WTC11 (cell line): ENCODE results near the gene POP4. TPM values are rescaled to one million over a fixed set of nuclear protein-coding genes. Genes with fewer than 3 reads are reported as not detected.

Experiments
- ATAC-seq: fragments of 200-7000 bp; cut with Tn5 transposase; 2 replicates; pipeline ENCODE4 v1.10.0; 2021; ENCODE audit warnings: mild to moderate bottlenecking, moderate library complexity
- CTCF ChIA-PET: fragments of 300-600 bp; sonication (Branson Sonifier 250); formaldehyde crosslinking; loops from one replicate; lab custom pipeline; 2021; ENCODE audit warnings: antibody characterized with exemption; lab: Charles Lee
- POLR2A ChIA-PET: fragments of 350-600 bp; sonication (Branson Sonifier 250); formaldehyde crosslinking; loops from one replicate; lab custom pipeline; 2021; ENCODE audit warnings: antibody characterized with exemption; lab: Charles Lee
- DNase-seq: peaks from one replicate; pipeline ENCODE4 v3.0.0; 2021; ENCODE audit warnings: low spot score
- H3K27ac Mint-ChIP-seq: 2 replicates; pipeline ENCODE4 v1.8.0; 2021; ENCODE audit warnings: mixed read lengths
- H3K27me3 Mint-ChIP-seq: 2 replicates; pipeline ENCODE4 v1.8.0; 2021; ENCODE audit warnings: low read depth, mild to moderate bottlenecking, moderate library complexity, mixed read lengths
- H3K36me3 Mint-ChIP-seq: 2 replicates; pipeline ENCODE4 v1.8.0; 2021; ENCODE audit warnings: mixed read lengths
- H3K4me1 Mint-ChIP-seq: 2 replicates; pipeline ENCODE4 v1.8.0; 2022; ENCODE audit warnings: mixed read lengths
- H3K4me3 Mint-ChIP-seq: 2 replicates; pipeline ENCODE4 v1.8.0; 2021; ENCODE audit warnings: mild to moderate bottlenecking, moderate library complexity, mixed read lengths
- H3K9me3 Mint-ChIP-seq: 2 replicates; pipeline ENCODE4 v1.8.0; 2021; ENCODE audit warnings: mixed read lengths
- CBFB ChIP-seq: sonication (generic); formaldehyde crosslinking; IDR thresholded peaks from 2 replicates; pipeline ENCODE4 v1.8.1; 2022; ENCODE audit warnings: mild to moderate bottlenecking, low read depth, missing genetic modification reagents
- CREB1 ChIP-seq: sonication (generic); formaldehyde crosslinking; IDR thresholded peaks from 2 replicates; pipeline ENCODE4 v1.8.0; 2023; ENCODE audit warnings: mild to moderate bottlenecking, missing genetic modification reagents
- ELF4 ChIP-seq: sonication (generic); formaldehyde crosslinking; IDR thresholded peaks from 2 replicates; pipeline ENCODE4 v1.8.1; 2022; ENCODE audit warnings: low read depth, mild to moderate bottlenecking, moderate library complexity, missing genetic modification reagents
- ESRRA ChIP-seq: sonication (generic); formaldehyde crosslinking; IDR thresholded peaks from 2 replicates; pipeline ENCODE4 v1.8.1; 2022; ENCODE audit warnings: mild to moderate bottlenecking, missing genetic modification reagents, borderline replicate concordance
- JAZF1 ChIP-seq: fragments of 250-450 bp; sonication (Bioruptor Pico); IDR thresholded peaks from 2 replicates; pipeline ENCODE4 v1.9.0; 2021; ENCODE audit warnings: moderate library complexity, mild to moderate bottlenecking, inconsistent platforms
- MXD4 ChIP-seq: fragments of 250-450 bp; sonication (Bioruptor Pico); IDR thresholded peaks from 2 replicates; pipeline ENCODE4 v1.8.0; 2021; ENCODE audit warnings: mild to moderate bottlenecking, moderate library complexity, borderline replicate concordance
- NFATC4 ChIP-seq: fragments of 250-450 bp; sonication (Bioruptor Pico); IDR thresholded peaks from 2 replicates; pipeline ENCODE4 v1.9.0; 2021; ENCODE audit warnings: mild to moderate bottlenecking
- PRRX2 ChIP-seq: fragments of 250-450 bp; sonication (Bioruptor Pico); IDR thresholded peaks from 2 replicates; pipeline ENCODE4 v1.8.0; 2021; ENCODE audit warnings: mild to moderate bottlenecking
- SOX15 ChIP-seq: fragments of 250-450 bp; sonication (Bioruptor Pico); IDR thresholded peaks from 2 replicates; pipeline ENCODE4 v1.9.0; 2021; ENCODE audit warnings: mild to moderate bottlenecking
- TCF7 ChIP-seq: sonication (generic); formaldehyde crosslinking; IDR thresholded peaks from 2 replicates; pipeline ENCODE4 v1.8.0; 2022; ENCODE audit warnings: mild to moderate bottlenecking, low read depth, missing genetic modification reagents, moderate library complexity
- ZNF138 ChIP-seq: sonication (generic); formaldehyde crosslinking; conservative IDR thresholded peaks from 2 replicates; pipeline ENCODE4 v1.8.1; 2022; ENCODE audit warnings: mild to moderate bottlenecking, moderate library complexity, missing genetic modification reagents
- ZNF219 ChIP-seq: sonication (generic); formaldehyde crosslinking; IDR thresholded peaks from 2 replicates; pipeline ENCODE4 v1.8.0; 2023; ENCODE audit warnings: missing genetic modification reagents, mild to moderate bottlenecking, borderline replicate concordance
- total RNA-seq: library from RNA; stranded (reverse); gene quantifications from 3 replicates; pipeline ENCODE4 v1.2.3, GENCODE V29; 2021
- TF ChIP-seq, protein P1 (sequence below): sonication (generic); formaldehyde crosslinking; IDR thresholded peaks from 2 replicates; pipeline ENCODE4 v1.8.0; 2022; ENCODE audit warnings: mild to moderate bottlenecking, missing genetic modification reagents
- TF ChIP-seq, protein P2 (sequence below): sonication (generic); formaldehyde crosslinking; conservative IDR thresholded peaks from 2 replicates; pipeline ENCODE4 v1.8.1; 2022; ENCODE audit warnings: mild to moderate bottlenecking, missing genetic modification reagents
- TF ChIP-seq, protein P3 (sequence below): sonication (generic); formaldehyde crosslinking; IDR thresholded peaks from 2 replicates; pipeline ENCODE4 v1.8.1; 2023; ENCODE audit warnings: mild to moderate bottlenecking, moderate library complexity, missing genetic modification reagents
- TF ChIP-seq, protein P4 (sequence below): sonication (generic); formaldehyde crosslinking; IDR thresholded peaks from 2 replicates; pipeline ENCODE4 v1.8.1; 2023; ENCODE audit warnings: mild to moderate bottlenecking, missing genetic modification reagents, borderline replicate concordance
- TF ChIP-seq, protein P5 (sequence below): sonication (generic); formaldehyde crosslinking; IDR thresholded peaks from 2 replicates; pipeline ENCODE4 v1.8.1; 2023; ENCODE audit warnings: mild to moderate bottlenecking, missing genetic modification reagents
- TF ChIP-seq, protein P6 (sequence below): sonication (generic); formaldehyde crosslinking; IDR thresholded peaks from 2 replicates; pipeline ENCODE4 v1.8.1; 2023; ENCODE audit warnings: mild to moderate bottlenecking, missing genetic modification reagents, moderate library complexity
- TF ChIP-seq, protein P7 (sequence below): sonication (generic); formaldehyde crosslinking; IDR thresholded peaks from 2 replicates; pipeline ENCODE4 v1.8.0; 2022; ENCODE audit warnings: mild to moderate bottlenecking, missing genetic modification reagents
- TF ChIP-seq, protein P8 (sequence below): sonication (generic); formaldehyde crosslinking; IDR thresholded peaks from 2 replicates; pipeline ENCODE4 v1.8.0; 2022; ENCODE audit warnings: missing genetic modification reagents

The POP4 gene
- total RNA-seq, 1 experiment from 2014 or later = 46.7 TPM

DNA sequence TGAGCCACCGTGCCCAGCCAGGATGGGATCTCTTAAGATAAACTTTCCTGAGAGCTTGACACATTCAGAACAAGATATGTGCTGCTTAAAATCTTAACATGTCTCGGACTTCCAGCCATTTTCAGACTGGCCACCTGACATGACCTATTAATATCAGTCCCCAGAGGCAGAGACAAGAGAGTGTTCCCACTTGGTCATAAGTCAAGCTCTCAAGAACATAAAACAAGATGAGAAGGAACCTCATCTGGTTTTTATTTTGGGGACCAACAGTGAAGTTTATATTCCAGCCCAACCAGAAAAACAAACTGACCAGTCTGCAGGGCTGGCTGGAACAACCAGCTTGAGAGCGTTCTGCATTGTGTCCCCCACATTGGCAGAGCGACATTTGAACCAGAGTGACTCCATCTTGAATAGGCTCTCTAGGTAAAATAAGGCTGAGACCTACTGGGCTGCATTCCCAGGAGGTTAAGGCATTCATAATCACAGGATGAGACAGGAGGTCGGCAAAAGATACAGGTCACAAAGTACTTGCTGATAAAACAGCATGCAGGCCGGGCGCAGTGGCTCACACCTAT, 37.4 kb downstream of the POP4 start:
- no peaks in the 10 kb centered on the region for H3K27me3 Mint-ChIP-seq
- ChIA-PET POLR2A (no interaction called here), CTCF (interaction anchor here (3.1 kb wide), 1 partner anchor 73 kb away, joined by 15 read pairs; no protein-coding TSS in a partner anchor)
- H3K4me3 Mint-ChIP-seq = no peak overlapping the region
- no peaks in the 10 kb centered on the region for H3K9me3 Mint-ChIP-seq
- no peaks in the 10 kb centered on the region for H3K36me3 Mint-ChIP-seq
- DNase-seq (no peak), ATAC-seq (no peak)
- no peak for TF ChIP-seq ZNF138 (CRISPR knock-in tag)
- TF ChIP-seq CREB1 (CRISPR knock-in tag) = no peak
- TF ChIP-seq CBFB = no peak
- TF ChIP-seq, protein P1, sequence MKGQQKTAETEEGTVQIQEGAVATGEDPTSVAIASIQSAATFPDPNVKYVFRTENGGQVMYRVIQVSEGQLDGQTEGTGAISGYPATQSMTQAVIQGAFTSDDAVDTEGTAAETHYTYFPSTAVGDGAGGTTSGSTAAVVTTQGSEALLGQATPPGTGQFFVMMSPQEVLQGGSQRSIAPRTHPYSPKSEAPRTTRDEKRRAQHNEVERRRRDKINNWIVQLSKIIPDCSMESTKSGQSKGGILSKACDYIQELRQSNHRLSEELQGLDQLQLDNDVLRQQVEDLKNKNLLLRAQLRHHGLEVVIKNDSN (CRISPR knock-in tag) = no peak
- no peak for TF ChIP-seq ZNF219 (CRISPR knock-in tag)
- no peak for TF ChIP-seq JAZF1
- TF ChIP-seq, protein P2, sequence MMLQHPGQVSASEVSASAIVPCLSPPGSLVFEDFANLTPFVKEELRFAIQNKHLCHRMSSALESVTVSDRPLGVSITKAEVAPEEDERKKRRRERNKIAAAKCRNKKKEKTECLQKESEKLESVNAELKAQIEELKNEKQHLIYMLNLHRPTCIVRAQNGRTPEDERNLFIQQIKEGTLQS (CRISPR knock-in tag) = no peak
- TF ChIP-seq NFATC4 (CRISPR knock-in tag) = no peak
- TF ChIP-seq, protein P3, sequence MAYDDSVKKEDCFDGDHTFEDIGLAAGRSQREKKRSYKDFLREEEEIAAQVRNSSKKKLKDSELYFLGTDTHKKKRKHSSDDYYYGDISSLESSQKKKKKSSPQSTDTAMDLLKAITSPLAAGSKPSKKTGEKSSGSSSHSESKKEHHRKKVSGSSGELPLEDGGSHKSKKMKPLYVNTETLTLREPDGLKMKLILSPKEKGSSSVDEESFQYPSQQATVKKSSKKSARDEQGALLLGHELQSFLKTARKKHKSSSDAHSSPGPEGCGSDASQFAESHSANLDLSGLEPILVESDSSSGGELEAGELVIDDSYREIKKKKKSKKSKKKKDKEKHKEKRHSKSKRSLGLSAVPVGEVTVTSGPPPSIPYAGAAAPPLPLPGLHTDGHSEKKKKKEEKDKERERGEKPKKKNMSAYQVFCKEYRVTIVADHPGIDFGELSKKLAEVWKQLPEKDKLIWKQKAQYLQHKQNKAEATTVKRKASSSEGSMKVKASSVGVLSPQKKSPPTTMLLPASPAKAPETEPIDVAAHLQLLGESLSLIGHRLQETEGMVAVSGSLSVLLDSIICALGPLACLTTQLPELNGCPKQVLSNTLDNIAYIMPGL (CRISPR knock-in tag) = no peak
- no peak for TF ChIP-seq ELF4 (CRISPR knock-in tag)
- TF ChIP-seq, protein P4, sequence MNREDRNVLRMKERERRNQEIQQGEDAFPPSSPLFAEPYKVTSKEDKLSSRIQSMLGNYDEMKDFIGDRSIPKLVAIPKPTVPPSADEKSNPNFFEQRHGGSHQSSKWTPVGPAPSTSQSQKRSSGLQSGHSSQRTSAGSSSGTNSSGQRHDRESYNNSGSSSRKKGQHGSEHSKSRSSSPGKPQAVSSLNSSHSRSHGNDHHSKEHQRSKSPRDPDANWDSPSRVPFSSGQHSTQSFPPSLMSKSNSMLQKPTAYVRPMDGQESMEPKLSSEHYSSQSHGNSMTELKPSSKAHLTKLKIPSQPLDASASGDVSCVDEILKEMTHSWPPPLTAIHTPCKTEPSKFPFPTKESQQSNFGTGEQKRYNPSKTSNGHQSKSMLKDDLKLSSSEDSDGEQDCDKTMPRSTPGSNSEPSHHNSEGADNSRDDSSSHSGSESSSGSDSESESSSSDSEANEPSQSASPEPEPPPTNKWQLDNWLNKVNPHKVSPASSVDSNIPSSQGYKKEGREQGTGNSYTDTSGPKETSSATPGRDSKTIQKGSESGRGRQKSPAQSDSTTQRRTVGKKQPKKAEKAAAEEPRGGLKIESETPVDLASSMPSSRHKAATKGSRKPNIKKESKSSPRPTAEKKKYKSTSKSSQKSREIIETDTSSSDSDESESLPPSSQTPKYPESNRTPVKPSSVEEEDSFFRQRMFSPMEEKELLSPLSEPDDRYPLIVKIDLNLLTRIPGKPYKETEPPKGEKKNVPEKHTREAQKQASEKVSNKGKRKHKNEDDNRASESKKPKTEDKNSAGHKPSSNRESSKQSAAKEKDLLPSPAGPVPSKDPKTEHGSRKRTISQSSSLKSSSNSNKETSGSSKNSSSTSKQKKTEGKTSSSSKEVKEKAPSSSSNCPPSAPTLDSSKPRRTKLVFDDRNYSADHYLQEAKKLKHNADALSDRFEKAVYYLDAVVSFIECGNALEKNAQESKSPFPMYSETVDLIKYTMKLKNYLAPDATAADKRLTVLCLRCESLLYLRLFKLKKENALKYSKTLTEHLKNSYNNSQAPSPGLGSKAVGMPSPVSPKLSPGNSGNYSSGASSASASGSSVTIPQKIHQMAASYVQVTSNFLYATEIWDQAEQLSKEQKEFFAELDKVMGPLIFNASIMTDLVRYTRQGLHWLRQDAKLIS (CRISPR knock-in tag) = no peak
- TF ChIP-seq, protein P5, sequence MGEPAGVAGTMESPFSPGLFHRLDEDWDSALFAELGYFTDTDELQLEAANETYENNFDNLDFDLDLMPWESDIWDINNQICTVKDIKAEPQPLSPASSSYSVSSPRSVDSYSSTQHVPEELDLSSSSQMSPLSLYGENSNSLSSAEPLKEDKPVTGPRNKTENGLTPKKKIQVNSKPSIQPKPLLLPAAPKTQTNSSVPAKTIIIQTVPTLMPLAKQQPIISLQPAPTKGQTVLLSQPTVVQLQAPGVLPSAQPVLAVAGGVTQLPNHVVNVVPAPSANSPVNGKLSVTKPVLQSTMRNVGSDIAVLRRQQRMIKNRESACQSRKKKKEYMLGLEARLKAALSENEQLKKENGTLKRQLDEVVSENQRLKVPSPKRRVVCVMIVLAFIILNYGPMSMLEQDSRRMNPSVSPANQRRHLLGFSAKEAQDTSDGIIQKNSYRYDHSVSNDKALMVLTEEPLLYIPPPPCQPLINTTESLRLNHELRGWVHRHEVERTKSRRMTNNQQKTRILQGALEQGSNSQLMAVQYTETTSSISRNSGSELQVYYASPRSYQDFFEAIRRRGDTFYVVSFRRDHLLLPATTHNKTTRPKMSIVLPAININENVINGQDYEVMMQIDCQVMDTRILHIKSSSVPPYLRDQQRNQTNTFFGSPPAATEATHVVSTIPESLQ = no peak
- TF ChIP-seq TCF7 (CRISPR knock-in tag) = no peak
- TF ChIP-seq, protein P6, sequence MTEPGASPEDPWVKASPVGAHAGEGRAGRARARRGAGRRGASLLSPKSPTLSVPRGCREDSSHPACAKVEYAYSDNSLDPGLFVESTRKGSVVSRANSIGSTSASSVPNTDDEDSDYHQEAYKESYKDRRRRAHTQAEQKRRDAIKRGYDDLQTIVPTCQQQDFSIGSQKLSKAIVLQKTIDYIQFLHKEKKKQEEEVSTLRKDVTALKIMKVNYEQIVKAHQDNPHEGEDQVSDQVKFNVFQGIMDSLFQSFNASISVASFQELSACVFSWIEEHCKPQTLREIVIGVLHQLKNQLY (CRISPR knock-in tag) = no peak
- H3K4me1 Mint-ChIP-seq = peaks cover 19% of the 10 kb centered on the region
- no peak overlapping the region for H3K27ac Mint-ChIP-seq

DNA sequence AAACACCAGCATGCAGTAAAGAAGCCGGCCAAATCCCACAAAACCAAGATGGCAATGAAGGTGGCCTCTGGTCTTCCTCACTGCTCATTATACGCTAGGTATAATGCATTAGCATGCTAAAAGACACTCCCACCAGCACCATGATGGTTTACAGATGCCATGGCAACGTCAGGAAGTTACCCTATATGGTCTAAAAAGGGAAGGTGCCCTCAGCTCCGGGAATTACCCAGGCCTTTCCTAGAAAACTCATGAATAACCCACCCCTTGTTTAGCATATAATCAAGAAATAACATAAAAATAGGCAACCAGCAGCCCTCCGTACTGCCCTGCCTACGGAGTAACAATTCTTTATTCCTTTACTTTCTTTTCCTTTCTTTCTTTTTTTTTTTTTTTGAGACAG, 38.1 kb downstream of the POP4 start:
- Mint-ChIP-seq H3K4me1 (peaks cover 19% of the 10 kb centered on the region), H3K9me3 (no peaks in the 10 kb centered on the region), H3K36me3 (no peaks in the 10 kb centered on the region), H3K27me3 (no peaks in the 10 kb centered on the region), H3K4me3 (no peak overlapping the region), H3K27ac (no peak overlapping the region)
- ChIA-PET POLR2A (no interaction called here), CTCF (interaction anchor here (0.6 to 3.1 kb wide), 2 partner anchors 73 to 101 kb away, joined by 4 to 15 read pairs; no protein-coding TSS in a partner anchor)
- ATAC-seq = no peak
- DNase-seq = no peak
- TF ChIP-seq, protein P7, sequence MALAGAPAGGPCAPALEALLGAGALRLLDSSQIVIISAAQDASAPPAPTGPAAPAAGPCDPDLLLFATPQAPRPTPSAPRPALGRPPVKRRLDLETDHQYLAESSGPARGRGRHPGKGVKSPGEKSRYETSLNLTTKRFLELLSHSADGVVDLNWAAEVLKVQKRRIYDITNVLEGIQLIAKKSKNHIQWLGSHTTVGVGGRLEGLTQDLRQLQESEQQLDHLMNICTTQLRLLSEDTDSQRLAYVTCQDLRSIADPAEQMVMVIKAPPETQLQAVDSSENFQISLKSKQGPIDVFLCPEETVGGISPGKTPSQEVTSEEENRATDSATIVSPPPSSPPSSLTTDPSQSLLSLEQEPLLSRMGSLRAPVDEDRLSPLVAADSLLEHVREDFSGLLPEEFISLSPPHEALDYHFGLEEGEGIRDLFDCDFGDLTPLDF (CRISPR knock-in tag) = no peak
- TF ChIP-seq PRRX2 (CRISPR knock-in tag) (no peak), MXD4 (CRISPR knock-in tag) (no peak), ESRRA (no peak), TCF7 (CRISPR knock-in tag) (no peak), CREB1 (CRISPR knock-in tag) (no peak), JAZF1 (no peak), SOX15 (no peak)
- TF ChIP-seq, protein P8, sequence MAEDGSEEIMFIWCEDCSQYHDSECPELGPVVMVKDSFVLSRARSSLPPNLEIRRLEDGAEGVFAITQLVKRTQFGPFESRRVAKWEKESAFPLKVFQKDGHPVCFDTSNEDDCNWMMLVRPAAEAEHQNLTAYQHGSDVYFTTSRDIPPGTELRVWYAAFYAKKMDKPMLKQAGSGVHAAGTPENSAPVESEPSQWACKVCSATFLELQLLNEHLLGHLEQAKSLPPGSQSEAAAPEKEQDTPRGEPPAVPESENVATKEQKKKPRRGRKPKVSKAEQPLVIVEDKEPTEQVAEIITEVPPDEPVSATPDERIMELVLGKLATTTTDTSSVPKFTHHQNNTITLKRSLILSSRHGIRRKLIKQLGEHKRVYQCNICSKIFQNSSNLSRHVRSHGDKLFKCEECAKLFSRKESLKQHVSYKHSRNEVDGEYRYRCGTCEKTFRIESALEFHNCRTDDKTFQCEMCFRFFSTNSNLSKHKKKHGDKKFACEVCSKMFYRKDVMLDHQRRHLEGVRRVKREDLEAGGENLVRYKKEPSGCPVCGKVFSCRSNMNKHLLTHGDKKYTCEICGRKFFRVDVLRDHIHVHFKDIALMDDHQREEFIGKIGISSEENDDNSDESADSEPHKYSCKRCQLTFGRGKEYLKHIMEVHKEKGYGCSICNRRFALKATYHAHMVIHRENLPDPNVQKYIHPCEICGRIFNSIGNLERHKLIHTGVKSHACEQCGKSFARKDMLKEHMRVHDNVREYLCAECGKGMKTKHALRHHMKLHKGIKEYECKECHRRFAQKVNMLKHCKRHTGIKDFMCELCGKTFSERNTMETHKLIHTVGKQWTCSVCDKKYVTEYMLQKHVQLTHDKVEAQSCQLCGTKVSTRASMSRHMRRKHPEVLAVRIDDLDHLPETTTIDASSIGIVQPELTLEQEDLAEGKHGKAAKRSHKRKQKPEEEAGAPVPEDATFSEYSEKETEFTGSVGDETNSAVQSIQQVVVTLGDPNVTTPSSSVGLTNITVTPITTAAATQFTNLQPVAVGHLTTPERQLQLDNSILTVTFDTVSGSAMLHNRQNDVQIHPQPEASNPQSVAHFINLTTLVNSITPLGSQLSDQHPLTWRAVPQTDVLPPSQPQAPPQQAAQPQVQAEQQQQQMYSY (CRISPR knock-in tag) = no peak
